HG03108 (cell line): ENCODE data around the gene CYTH2.

Experiments
- ATAC-seq: cut with Tn5 transposase; IDR thresholded peaks from one replicate; pipeline ENCODE4 v1.9.1; 2021; ENCODE audit warnings: moderate library complexity; ENCODE audit not compliant: unreplicated experiment

The CYTH2 gene

GRCh38 chr19:48452289-48453190 is 16.6 kb upstream of the CYTH2 start:
- no peak for ATAC-seq

- ATAC-seq, result no peak
Measured at GRCh38 chr19:48454150-48454730, 14.9 kb upstream of the CYTH2 start.

- no peak for ATAC-seq
Measured at GRCh38 chr19:48455171-48455907, 13.8 kb upstream of the CYTH2 start, which contains the start of gene KCNJ14. Gene KCNJ14, plus strand, starts transcription at chr19:48455574. Its CDS starts 6,151 bp downstream, at chr19:48461725.

GRCh38 chr19:48455908-48456562 is 13.1 kb upstream of the CYTH2 start:
- no peak for ATAC-seq

GRCh38 chr19:48456864-48457263 is 12.3 kb upstream of the CYTH2 start:
- no peak for ATAC-seq

- no peak for ATAC-seq
Measured at GRCh38 chr19:48458016-48458415, 11.2 kb upstream of the CYTH2 start.

GRCh38 chr19:48461651-48461981 is 7.6 kb upstream of the CYTH2 start:
- ATAC-seq, result no peak

- ATAC-seq, result no peak
Measured at GRCh38 chr19:48461982-48462655, 7.0 kb upstream of the CYTH2 start.

- no peak for ATAC-seq
Measured at GRCh38 chr19:48465215-48465614, 4.0 kb upstream of the CYTH2 start.

GRCh38 chr19:48466561-48467325 is 2.4 kb upstream of the CYTH2 start:
- no peak for ATAC-seq

GRCh38 chr19:48468772-48469288 is 339 bp upstream of the CYTH2 start:
- ATAC-seq, result peak; percentile 89

GRCh38 chr19:48469934-48470680 is 938 bp downstream of the CYTH2 start:
- ATAC-seq, result no peak

GRCh38 chr19:48470856-48471255 is 1.7 kb downstream of the CYTH2 start:
- ATAC-seq, result no peak

GRCh38 chr19:48471836-48472235 is 2.7 kb downstream of the CYTH2 start:
- no peak for ATAC-seq

- ATAC-seq, result no peak
Measured at GRCh38 chr19:48473161-48473966, 4.2 kb downstream of the CYTH2 start.

- no peak for ATAC-seq
Measured at GRCh38 chr19:48474084-48474592, 5.0 kb downstream of the CYTH2 start.

- no peak for ATAC-seq
Measured at GRCh38 chr19:48475369-48476068, 6.3 kb downstream of the CYTH2 start.
